Ovary (tissue), 9 donors: ENCODE measurements around the gene C12orf75. TPM values are rescaled to one million over a fixed set of nuclear protein-coding genes. Genes with fewer than 3 reads are reported as not detected.

Experiments used
- DNase-seq, 5 donors: peaks; one replicate each; pipeline ENCODE4 v3.0.0-alpha.2; 2019 to 2020
- H3K27ac ChIP-seq, 2 donors: fragments of 200-600 bp; one replicate each; pipeline versions ENCODE4 v1.5.1 to v1.8.0; 2019 to 2022
- H3K27me3 ChIP-seq: fragments of 200-600 bp; one replicate; pipeline ENCODE4 v1.8.0; 2022
- H3K36me3 ChIP-seq: fragments of 200-600 bp; sonication (generic); one replicate; pipeline ENCODE4 v1.5.1; 2019
- H3K4me1 ChIP-seq: one replicate; pipeline ENCODE4 v1.8.1; 2013; ENCODE audit warnings: mild to moderate bottlenecking, moderate library complexity; ENCODE audit not compliant: insufficient read depth
- H3K4me3 ChIP-seq: fragments of 200-600 bp; sonication (generic); one replicate; pipeline ENCODE4 v1.5.1; 2017
- H3K9me3 ChIP-seq, 2 donors: fragments of 200-600 bp in 1 of 2; sonication (generic) in 1 of 2; one replicate each; pipeline versions ENCODE4 v1.5.1 to v1.8.1; 2013 to 2019; ENCODE audit warnings: mild to moderate bottlenecking in 1 of 2, moderate library complexity in 1 of 2
- CTCF ChIP-seq, 3 donors: fragments of 450-650 bp in 2 of 3; fragments of 200-600 bp in 1 of 3; IDR thresholded peaks; one replicate each; pipeline versions ENCODE4 v1.5.1 to v1.8.0; 2016 to 2022; ENCODE audit warnings: antibody characterized with exemption in 3 of 3, mild to moderate bottlenecking in 1 of 3
- EP300 ChIP-seq: sonication (generic); formaldehyde crosslinking; IDR thresholded peaks from one replicate; pipeline ENCODE4 v1.6.1; 2017; ENCODE audit warnings: antibody characterized with exemption
- POLR2A ChIP-seq: fragments of 450-650 bp; IDR thresholded peaks from one replicate; pipeline ENCODE4 v1.6.1; 2017; ENCODE audit warnings: antibody characterized with exemption, mild to moderate bottlenecking, moderate library complexity
- WGBS, 3 donors: extraction: QIAGEN DNeasy Blood & Tissue Kit in 1 of 3; methylation state at CpG; one replicate each; pipeline versions ENCODE4 v1.1.5 to v1.1.7; 2013 to 2017; 5-methylcytosine and 5-hydroxymethylcytosine counted together
- intact Hi-C, 4 donors: fragments of 100-400 bp; cut with DNase I; formaldehyde crosslinking; loops; one replicate each; pipeline versions ENCODE4 v1.11.0 to v1.15.1; 2022 to 2023
- polyA plus RNA-seq, 2 donors: library from polyadenylated mRNA; stranded (reverse); fragments of 200-250 nt in 1 of 2; fragments of 350-450 nt in 1 of 2; fragmentation: Illumina TruSeq in 1 of 2; extraction: RNeasy Lipid Tissue Mini Kit (QIAGEN cat#74804) in 1 of 2; gene quantifications; one replicate each; pipeline ENCODE4 v1.2.3, GENCODE V29; 2013 to 2014
- total RNA-seq, 7 donors: library from RNA; depleted of rRNA in 2 of 7; stranded (reverse); fragments of >200 nt in 2 of 7; fragmentation: NEBNext Ultra II Directional in 3 of 7; extraction: Animal tissue kit (Norgen Biotek cat#: 25700) in 3 of 7; gene quantifications; one replicate each; pipeline versions ENCODE4 v1.1.0 to v1.2.4, GENCODE V29; 2016 to 2023
- donor health status: DM: no; HTN: no; CAD: no; lungs with moderate emphysema.
- donor health status: DM: no; HTN: no; CAD: no.
- donor health status: Bipolar disorder and iron deficiency.
- donor health status: DM: yes; HTN: yes; CAD: no.
- donor health status: DM: no; HTN: no; CAD: no.
- donor health status: DM: yes; HTN: yes; CAD: no.

C12orf75 gene
- total and polyA plus RNA-seq, 9 donors, result 3.3 to 83.9 (median 5.6) TPM

- no peak overlapping the region for H3K4me3 ChIP-seq
- no peaks in the 10 kb centered on the region for H3K27me3 ChIP-seq
- DNase-seq, result no peak
- no peaks in the 10 kb centered on the region for H3K36me3 ChIP-seq
- no peak overlapping the region for H3K27ac ChIP-seq
- H3K9me3 ChIP-seq, result no peaks in the 10 kb centered on the region
- H3K4me1 ChIP-seq, result no peaks in the 10 kb centered on the region
- intact Hi-C loops, result no loop called here
- WGBS, 3 donors, result 89 to 92% (median 92%) methylated on average over 3 of the region's 3 CpGs
- TF ChIP-seq CTCF (IDR thresholded peaks at IDR 0.05) (no peak), EP300 (no peak), POLR2A (no peak)
Measured at GRCh38 chr12:105317942-105318621, 12.4 kb upstream of the C12orf75 start.

DNA sequence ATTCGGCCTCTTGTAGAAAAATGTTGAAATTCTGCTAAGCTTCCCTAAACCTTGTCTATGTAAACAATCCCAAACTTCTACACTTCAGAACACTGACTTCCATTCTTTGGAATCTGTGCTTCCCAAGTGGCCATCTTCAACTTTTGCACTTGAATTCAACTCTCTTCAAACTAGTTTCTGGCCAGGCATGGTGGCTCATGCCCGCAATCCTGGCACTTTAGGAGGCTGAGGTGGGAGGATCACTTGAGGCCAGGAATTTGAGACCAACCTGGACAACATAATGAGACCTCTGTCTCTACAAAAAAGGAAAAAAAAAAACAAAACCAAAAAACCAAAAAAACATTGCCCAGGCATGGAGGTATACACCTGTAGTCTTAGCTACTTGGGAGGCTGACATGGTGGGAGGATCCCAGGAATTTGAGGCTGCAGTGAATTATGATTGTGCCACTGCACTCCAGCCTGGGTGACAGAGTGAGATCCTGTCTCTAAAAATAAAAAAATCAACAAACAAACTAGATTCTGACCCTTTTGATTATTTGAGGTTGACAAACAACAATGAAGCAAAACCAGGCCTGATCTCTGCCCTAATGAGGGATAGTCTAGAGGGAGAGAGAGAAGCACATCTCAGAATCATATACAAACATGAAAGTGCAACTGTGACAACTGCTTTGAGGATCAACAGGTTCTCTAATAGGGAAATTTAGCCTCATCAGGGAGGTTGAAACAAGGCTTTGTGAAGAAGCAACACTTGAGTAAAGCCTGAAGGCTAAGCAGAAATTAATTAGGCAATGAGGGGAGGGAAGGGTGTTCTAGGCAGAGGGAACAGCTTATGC, 11.6 kb upstream of the C12orf75 start:
- no peaks in the 10 kb centered on the region for H3K4me1 ChIP-seq
- H3K4me3 ChIP-seq, result no peak overlapping the region
- intact Hi-C loops, result no loop called here
- no peak overlapping the region for H3K27ac ChIP-seq
- no peaks in the 10 kb centered on the region for H3K36me3 ChIP-seq
- H3K27me3 ChIP-seq, result no peaks in the 10 kb centered on the region
- H3K9me3 ChIP-seq, result no peaks in the 10 kb centered on the region
- TF ChIP-seq POLR2A (no peak), CTCF (IDR thresholded peaks at IDR 0.05) (no peak), EP300 (no peak)
- no peak for DNase-seq
- WGBS, 3 donors, result 72 to 89% (median 77%) methylated on average over 2 of the region's 2 CpGs

DNA sequence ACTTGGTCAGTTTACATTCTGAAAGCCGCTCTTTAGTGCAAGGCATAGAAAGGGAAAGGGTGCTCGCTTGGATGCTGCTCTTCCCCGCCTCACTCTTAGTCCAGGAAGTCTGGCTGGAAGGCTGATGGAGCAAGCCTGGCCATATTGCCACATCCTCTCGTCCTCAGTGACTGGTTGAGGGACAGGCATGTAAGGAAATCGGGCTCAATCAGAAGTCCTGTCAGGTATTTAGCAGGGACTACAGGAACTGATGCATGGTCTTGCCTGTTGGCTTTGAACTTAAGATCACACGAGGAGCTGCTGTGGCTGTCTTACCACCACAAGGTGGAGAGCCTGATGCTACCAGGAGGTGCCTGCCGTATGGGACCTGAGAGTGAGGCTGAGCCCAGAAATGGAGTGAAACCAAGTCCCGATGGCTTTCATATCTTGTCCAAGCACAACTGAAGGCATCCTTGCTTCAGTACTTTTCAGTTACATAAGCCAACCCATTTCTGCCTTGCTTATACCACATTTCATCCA, 10.7 kb upstream of the C12orf75 start:
- H3K4me3 ChIP-seq, result no peak overlapping the region
- no peaks in the 10 kb centered on the region for H3K36me3 ChIP-seq
- H3K4me1 ChIP-seq, result no peaks in the 10 kb centered on the region
- 76 to 83% (median 78%) methylated on average over 8 of the region's 8 CpGs for WGBS, 3 donors
- H3K9me3 ChIP-seq, result no peaks in the 10 kb centered on the region
- DNase-seq, result no peak
- H3K27ac ChIP-seq, result no peak overlapping the region
- H3K27me3 ChIP-seq, result no peaks in the 10 kb centered on the region
- no peak for TF ChIP-seq CTCF (IDR thresholded peaks at IDR 0.05)
- TF ChIP-seq POLR2A, result no peak
- intact Hi-C loops, result no loop called here

DNA sequence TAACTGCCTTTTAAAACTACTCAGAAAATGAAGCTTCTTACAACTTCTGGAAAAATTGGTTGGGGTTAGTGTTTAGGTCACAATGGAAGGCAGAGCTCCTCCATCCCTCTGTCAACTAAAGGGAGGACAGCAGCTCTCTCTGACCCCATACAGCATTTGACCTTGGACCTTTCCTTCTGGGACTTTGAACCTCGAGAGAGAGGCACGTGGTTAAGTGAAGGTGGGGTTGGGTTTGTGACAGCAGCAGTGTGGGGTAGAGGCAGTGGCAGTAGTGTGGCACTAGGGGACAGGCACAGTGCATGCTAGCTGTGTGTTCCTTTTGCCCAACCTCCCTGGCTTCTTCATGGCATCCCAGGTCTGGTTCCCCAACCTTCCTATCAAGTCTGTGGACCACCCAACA, 9.4 kb upstream of the C12orf75 start:
- Histone ChIP-seq H3K9me3 (no peaks in the 10 kb centered on the region), H3K4me3 (no peak overlapping the region), H3K36me3 (no peaks in the 10 kb centered on the region), H3K27me3 (no peaks in the 10 kb centered on the region), H3K27ac (no peak overlapping the region), H3K4me1 (no peaks in the 10 kb centered on the region)
- intact Hi-C loops, result no loop called here
- 18 to 31% (median 31%) methylated on average over 2 of the region's 2 CpGs for whole genome bisulfite sequencing, 3 donors
- TF ChIP-seq EP300 (no peak), POLR2A (no peak), CTCF (IDR thresholded peaks at IDR 0.05) (no peak)
- DNase-seq, result no peak
